Kidney epithelial cell (primary cell): ENCODE data around the gene STOML1. TPM values are rescaled to one million over a fixed set of nuclear protein-coding genes. Genes with fewer than 3 reads are reported as not detected.

Experiments
- DNase-seq: peaks from one replicate; pipeline ENCODE4 v3.0.0-alpha.2; 2010; ENCODE audit warnings: low read depth
- H3K27me3 ChIP-seq: 2 replicates; pipeline ENCODE4 v1.6.0; 2011; ENCODE audit warnings: low read length; ENCODE audit not compliant: control insufficient read depth, insufficient read depth
- H3K36me3 ChIP-seq: 2 replicates; pipeline ENCODE4 v1.5.1; 2011; ENCODE audit warnings: low read length; ENCODE audit not compliant: control insufficient read depth, insufficient read depth
- H3K4me3 ChIP-seq: 2 replicates; pipeline ENCODE4 v1.5.1; 2011; ENCODE audit warnings: low read depth, mild to moderate bottlenecking, control low read depth, low read length
- total RNA-seq: library from RNA; depleted of rRNA; stranded (reverse); fragments of >200 nt; gene quantifications from 2 replicates; pipeline ENCODE4 v1.2.3, GENCODE V29; 2015
- TF ChIP-seq, protein P1 (sequence below): IDR thresholded peaks from 2 replicates; pipeline ENCODE4 v1.5.1; 2011; ENCODE audit warnings: mild to moderate bottlenecking, moderate library complexity, low read length, control low read depth, inconsistent platforms; ENCODE audit not compliant: insufficient read depth, poor library complexity, severe bottlenecking

Gene STOML1
- total RNA-seq, 1 donor from 2014 or later = 18.3 TPM

DNA sequence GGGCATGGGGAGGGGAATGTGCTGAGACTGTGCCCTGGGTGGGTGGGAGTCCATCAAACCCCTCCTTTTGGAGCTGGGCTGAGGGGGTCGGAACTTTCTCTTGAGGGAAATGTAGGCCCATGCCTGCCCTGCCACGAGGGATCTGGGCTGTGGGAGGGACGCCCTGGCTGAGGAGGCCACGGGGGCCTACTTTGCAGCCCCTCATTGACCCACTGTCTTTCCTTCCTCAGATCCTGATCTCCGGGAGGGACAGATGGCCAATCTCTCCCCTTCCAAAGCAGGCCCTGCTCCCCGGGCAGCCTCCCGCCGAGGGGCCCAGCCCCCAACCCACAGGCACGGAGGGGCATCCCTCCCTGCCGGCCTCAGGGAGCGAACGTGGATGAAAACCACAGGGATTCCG, 40.5 kb downstream of the STOML1 start:
- TF ChIP-seq, protein P1, sequence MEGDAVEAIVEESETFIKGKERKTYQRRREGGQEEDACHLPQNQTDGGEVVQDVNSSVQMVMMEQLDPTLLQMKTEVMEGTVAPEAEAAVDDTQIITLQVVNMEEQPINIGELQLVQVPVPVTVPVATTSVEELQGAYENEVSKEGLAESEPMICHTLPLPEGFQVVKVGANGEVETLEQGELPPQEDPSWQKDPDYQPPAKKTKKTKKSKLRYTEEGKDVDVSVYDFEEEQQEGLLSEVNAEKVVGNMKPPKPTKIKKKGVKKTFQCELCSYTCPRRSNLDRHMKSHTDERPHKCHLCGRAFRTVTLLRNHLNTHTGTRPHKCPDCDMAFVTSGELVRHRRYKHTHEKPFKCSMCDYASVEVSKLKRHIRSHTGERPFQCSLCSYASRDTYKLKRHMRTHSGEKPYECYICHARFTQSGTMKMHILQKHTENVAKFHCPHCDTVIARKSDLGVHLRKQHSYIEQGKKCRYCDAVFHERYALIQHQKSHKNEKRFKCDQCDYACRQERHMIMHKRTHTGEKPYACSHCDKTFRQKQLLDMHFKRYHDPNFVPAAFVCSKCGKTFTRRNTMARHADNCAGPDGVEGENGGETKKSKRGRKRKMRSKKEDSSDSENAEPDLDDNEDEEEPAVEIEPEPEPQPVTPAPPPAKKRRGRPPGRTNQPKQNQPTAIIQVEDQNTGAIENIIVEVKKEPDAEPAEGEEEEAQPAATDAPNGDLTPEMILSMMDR = no peak
- Histone ChIP-seq H3K4me3 (no peak overlapping the region), H3K27me3 (no peaks in the 10 kb centered on the region), H3K36me3 (peaks cover 4% of the 10 kb centered on the region)
- DNase-seq = no peak

DNA sequence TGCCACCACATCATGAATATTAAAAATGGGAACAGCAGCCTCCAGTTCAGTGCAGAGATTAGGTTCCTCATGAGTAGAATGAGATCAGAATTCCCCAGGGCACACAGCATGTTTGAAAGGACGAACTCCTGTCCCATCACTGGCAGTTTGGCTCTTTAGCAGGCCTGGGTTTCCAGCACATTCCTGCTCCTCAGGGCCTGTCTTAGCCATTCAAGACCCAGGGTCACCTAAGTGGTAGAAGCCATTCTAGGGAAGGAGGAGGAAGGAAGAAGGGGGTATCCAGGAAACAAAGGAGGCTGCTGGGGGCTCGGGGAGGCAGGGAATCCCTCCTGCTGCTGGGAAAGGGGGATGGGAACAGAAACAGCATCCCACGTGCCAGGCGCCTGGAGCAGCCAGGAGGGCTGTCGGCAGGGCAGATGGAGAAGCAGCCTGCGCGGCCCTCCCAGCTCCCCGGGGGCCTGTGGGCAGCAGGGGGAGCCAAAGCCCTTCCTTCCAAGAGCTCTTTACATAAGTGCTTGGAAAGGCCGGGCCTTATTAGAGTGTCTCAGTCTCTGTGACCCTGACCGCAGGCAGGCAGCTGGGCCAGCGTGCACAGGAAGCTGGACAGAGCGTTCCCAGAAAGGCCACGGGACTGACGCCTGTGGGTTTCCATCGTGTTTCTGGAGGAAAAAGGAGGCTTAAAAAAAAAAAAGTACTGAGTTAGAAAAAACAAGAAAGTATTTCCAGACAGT, 41.1 kb downstream of the STOML1 start:
- TF ChIP-seq, protein P1 = peak; percentile 93
- peak; percentile 82 for DNase-seq
- H3K4me3 ChIP-seq = no peak overlapping the region
- H3K27me3 ChIP-seq = no peaks in the 10 kb centered on the region
- H3K36me3 ChIP-seq = peaks cover 4% of the 10 kb centered on the region

DNA sequence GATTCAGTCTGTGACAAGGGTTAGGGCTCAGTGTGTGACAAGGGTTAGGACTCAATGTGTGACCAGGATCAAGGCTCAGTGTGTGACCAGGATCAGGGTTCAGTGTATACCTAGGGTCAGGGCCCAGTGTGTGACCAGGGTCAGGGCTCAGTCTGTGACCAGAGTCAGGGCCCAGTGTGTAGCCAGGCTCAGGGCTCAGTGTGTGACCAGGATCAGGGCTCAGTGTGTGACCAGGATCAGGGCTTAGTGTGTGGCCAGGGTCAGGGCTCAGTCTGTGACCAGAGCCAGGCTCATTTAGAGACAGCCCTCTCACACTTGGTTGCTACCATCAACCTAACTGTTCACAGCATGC, 41.6 kb downstream of the STOML1 start:
- Histone ChIP-seq H3K27me3 (no peaks in the 10 kb centered on the region), H3K36me3 (peaks cover 4% of the 10 kb centered on the region), H3K4me3 (no peak overlapping the region)
- DNase-seq = no peak
- TF ChIP-seq, protein P1 = no peak

DNA sequence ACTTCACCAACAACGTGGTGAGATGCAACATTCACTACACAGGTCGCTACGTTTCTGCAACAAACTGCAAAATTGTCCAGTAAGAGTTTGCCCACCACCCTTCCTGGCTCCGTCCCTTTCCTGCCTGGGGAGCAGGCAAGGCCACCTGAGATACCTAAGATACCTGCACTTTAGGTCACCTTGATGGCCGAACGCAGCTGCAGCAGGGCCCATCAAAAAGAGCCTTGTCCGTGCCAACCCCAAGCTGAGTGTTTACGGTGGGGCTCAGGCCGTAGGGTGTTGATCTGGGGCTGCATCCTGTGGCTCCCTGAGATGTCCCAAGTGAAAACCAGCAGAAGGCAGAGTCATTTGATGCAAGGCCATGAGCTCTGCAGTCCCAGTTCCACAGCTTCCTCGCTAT, 42.6 kb downstream of the STOML1 start:
- H3K4me3 ChIP-seq = no peak overlapping the region
- DNase-seq = no peak
- peaks cover 4% of the 10 kb centered on the region for H3K36me3 ChIP-seq
- TF ChIP-seq, protein P1 = no peak
- no peaks in the 10 kb centered on the region for H3K27me3 ChIP-seq

DNA sequence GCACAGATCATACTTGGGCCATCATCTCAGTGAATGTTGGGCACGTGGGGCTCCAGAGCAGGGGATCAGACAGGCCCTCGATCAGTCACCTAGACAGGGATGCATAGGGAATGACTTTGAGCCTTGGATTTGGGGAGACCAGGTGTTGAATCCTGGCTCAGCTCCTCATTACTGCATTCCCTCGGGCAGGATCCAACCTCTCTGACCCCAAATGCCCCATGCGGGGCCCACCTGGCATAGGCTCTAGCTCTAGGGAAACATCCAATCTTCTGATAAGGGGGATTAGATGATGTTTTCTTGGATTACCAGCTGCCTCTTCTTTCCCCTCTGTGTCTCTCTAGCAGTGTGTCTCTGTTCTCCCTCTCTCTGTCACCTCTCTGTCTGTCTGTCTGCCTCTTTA, 43.1 kb downstream of the STOML1 start:
- TF ChIP-seq, protein P1 = no peak
- Histone ChIP-seq H3K4me3 (no peak overlapping the region), H3K27me3 (no peaks in the 10 kb centered on the region), H3K36me3 (peaks cover 4% of the 10 kb centered on the region)
- DNase-seq = no peak

DNA sequence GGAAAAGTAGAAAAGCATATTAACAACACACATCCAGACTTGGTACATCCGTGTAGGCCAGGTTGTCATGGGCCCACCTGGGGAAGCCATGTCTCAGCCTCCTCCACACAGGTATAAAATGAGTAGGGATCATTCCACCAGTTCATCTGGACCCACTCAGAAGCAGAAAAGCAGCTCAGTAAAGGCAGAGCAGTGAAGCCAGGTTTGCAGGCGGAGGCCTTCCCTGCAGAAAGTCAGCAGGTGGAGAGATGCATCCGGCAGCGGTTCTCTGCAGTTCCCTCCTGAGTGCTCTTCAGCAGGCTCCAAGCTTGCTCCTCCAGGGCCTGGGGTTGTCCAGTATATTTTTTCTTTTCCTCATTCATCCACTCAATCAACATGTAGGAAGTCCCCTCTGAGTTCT, 43.7 kb downstream of the STOML1 start:
- Histone ChIP-seq H3K36me3 (peaks cover 4% of the 10 kb centered on the region), H3K27me3 (no peaks in the 10 kb centered on the region), H3K4me3 (no peak overlapping the region)
- TF ChIP-seq, protein P1 = no peak
- DNase-seq = no peak
